ENCODE results near the gene PDE11A.

GRCh38 chr2:178075006-178075326, 2.4 kb upstream of the PDE11A start:
- no peak for TF ChIP-seq CTCF (IDR thresholded peaks at IDR 0.05; ENCODE audit: borderline replicate concordance, extremely low read depth, low read length, poor library complexity, severe bottlenecking)
- no peak for TF ChIP-seq EZH2 (IDR thresholded peaks at IDR 0.05; ENCODE audit: borderline replicate concordance, low read depth, low read length, severe bottlenecking)

All from DND-41 (cell line).